GM23338 (cell line): Measurements from ENCODE around the gene OR2L5. TPM values are rescaled to one million over a fixed set of nuclear protein-coding genes. Genes with fewer than 3 reads are reported as not detected.

ENCODE experiments used
- polyA plus RNA-seq: library from polyadenylated mRNA; unstranded; fragments of >200 nt; fragmentation: Nextera tagmentation; extraction: Ambion mirVana; gene quantifications from 2 replicates; pipeline ENCODE4 v1.2.1, GENCODE V29; 2016
- small RNA-seq: library from RNA; depleted of rRNA; stranded (forward); fragments of <200 nt; gene quantifications from one replicate; pipeline ENCODE3, GENCODE V24; 2014; ENCODE audit warnings: low replicate concordance
- total RNA-seq: library from RNA; depleted of rRNA; stranded (reverse); fragments of >200 nt; shearing (Covaris generic); gene quantifications from 2 replicates; pipeline ENCODE4 v1.2.3, GENCODE V29; 2014; rRNA removed

The OR2L5 gene
- total and polyA plus RNA-seq, 2 experiments from 2014 or later, result not detected

Small RNA genes within 50 kb of the gene (small RNA-seq; reads per million reads assigned to genes)
- gene RF00019, result not detected

Other genes with a start within 250 kb of the OR2L5 start
- gene OR14A16, start 189.5 kb upstream of the OR2L5 start, total RNA-seq, result not detected in 2 replicates
- gene OR14A16, start 189.5 kb upstream of the OR2L5 start, polyA plus RNA-seq, result 0.21 and 0.34 TPM in 2 replicates
- not detected in 2 replicates for gene OR11L1, start 171.8 kb upstream of the OR2L5 start, total RNA-seq
- not detected in 2 replicates for gene OR11L1, start 171.8 kb upstream of the OR2L5 start, polyA plus RNA-seq
- gene TRIM58, start 156.5 kb upstream of the OR2L5 start, total RNA-seq, result 3.4 and 4.3 TPM in 2 replicates
- 1.6 and 2.4 TPM in 2 replicates for gene TRIM58, start 156.5 kb upstream of the OR2L5 start, polyA plus RNA-seq
- gene OR2W3, start 118.1 kb upstream of the OR2L5 start, total RNA-seq, result 0.45 and 1.9 TPM in 2 replicates
- 0.31 TPM in 1 of 2 replicates, not detected in the other for gene OR2W3, start 118.1 kb upstream of the OR2L5 start, polyA plus RNA-seq
- gene OR2T8, start 93.4 kb upstream of the OR2L5 start, total RNA-seq, result not detected in 2 replicates
- gene OR2T8, start 93.4 kb upstream of the OR2L5 start, polyA plus RNA-seq, result 0.40 TPM in 1 of 2 replicates, not detected in the other
- gene OR2AJ1, start 88.8 kb upstream of the OR2L5 start, total RNA-seq, result not detected in 2 replicates
- not detected in 2 replicates for gene OR2AJ1, start 88.8 kb upstream of the OR2L5 start, polyA plus RNA-seq
- not detected in 2 replicates for gene OR2L8, start 64.8 kb upstream of the OR2L5 start, total RNA-seq
- not detected in 2 replicates for gene OR2L8, start 64.8 kb upstream of the OR2L5 start, polyA plus RNA-seq
- gene OR2AK2, start 48.4 kb upstream of the OR2L5 start, total RNA-seq, result 0.35 TPM in 1 of 2 replicates, not detected in the other
- gene OR2AK2, start 48.4 kb upstream of the OR2L5 start, polyA plus RNA-seq, result not detected in 2 replicates
- gene OR2L2, start 16.4 kb downstream of the OR2L5 start, total RNA-seq, result 0.07 TPM in 1 of 2 replicates, not detected in the other
- 0.05 and 0.06 TPM in 2 replicates for gene OR2L2, start 16.4 kb downstream of the OR2L5 start, polyA plus RNA-seq
- not detected in 2 replicates for gene OR2L3, start 33.2 kb downstream of the OR2L5 start, total RNA-seq
- not detected in 2 replicates for gene OR2L3, start 33.2 kb downstream of the OR2L5 start, polyA plus RNA-seq
- gene OR2L13, start 81.5 kb downstream of the OR2L5 start, total RNA-seq, result not detected in 2 replicates
- not detected in 2 replicates for gene OR2L13, start 81.5 kb downstream of the OR2L5 start, polyA plus RNA-seq
- not detected in 2 replicates for gene OR2M5, start 131.5 kb downstream of the OR2L5 start, total RNA-seq
- not detected in 2 replicates for gene OR2M5, start 131.5 kb downstream of the OR2L5 start, polyA plus RNA-seq
- gene OR2M2, start 161.2 kb downstream of the OR2L5 start, total RNA-seq, result not detected in 2 replicates
- not detected in 2 replicates for gene OR2M2, start 161.2 kb downstream of the OR2L5 start, polyA plus RNA-seq
- not detected in 2 replicates for gene OR2M3, start 183.6 kb downstream of the OR2L5 start, total RNA-seq
- not detected in 2 replicates for gene OR2M3, start 183.6 kb downstream of the OR2L5 start, polyA plus RNA-seq
- not detected in 2 replicates for gene OR2M4, start 217.8 kb downstream of the OR2L5 start, total RNA-seq
- not detected in 2 replicates for gene OR2M4, start 217.8 kb downstream of the OR2L5 start, polyA plus RNA-seq